Fibroblast of lung (primary cell): ENCODE results near the gene SYT14. TPM values are rescaled to one million over a fixed set of nuclear protein-coding genes. Genes with fewer than 3 reads are reported as not detected.

Experiments used
- DNase-seq, 2 donors: peaks; one replicate each; pipeline versions ENCODE4 v3.0.0 to v3.0.0-alpha.2; 2010; ENCODE audit warnings: low read depth in 2 of 2
- H2AFZ ChIP-seq: 2 replicates; pipeline ENCODE4 v1.5.1; 2012; ENCODE audit warnings: low read length, control low read depth, inconsistent platforms
- H3K27ac ChIP-seq: 2 replicates; pipeline ENCODE4 v1.5.1; 2011; ENCODE audit warnings: low read length, control low read depth; ENCODE audit not compliant: insufficient read depth
- H3K27me3 ChIP-seq: 2 replicates; pipeline ENCODE4 v1.5.1; 2011; ENCODE audit warnings: mild to moderate bottlenecking, low read length; ENCODE audit not compliant: control insufficient read depth, insufficient read depth
- H3K36me3 ChIP-seq: 2 replicates; pipeline ENCODE4 v1.5.1; 2011; ENCODE audit warnings: low read length; ENCODE audit not compliant: control insufficient read depth, insufficient read depth
- H3K4me1 ChIP-seq: 2 replicates; pipeline ENCODE4 v1.5.1; 2011; ENCODE audit warnings: low read length; ENCODE audit not compliant: control insufficient read depth, insufficient read depth; ENCODE audit errors: extremely low read depth
- H3K4me2 ChIP-seq: 2 replicates; pipeline ENCODE4 v1.5.1; 2011; ENCODE audit warnings: low read length, control low read depth; ENCODE audit not compliant: insufficient read depth; ENCODE audit errors: extremely low read depth
- H3K4me3 ChIP-seq, 4 experiments: fragments of 200-600 bp in 1 of 4; sonication (generic) in 1 of 4; replicated peaks in 1 of 4; 2 replicates each; pipeline ENCODE4 v1.5.1; 2011 to 2016; ENCODE audit warnings: low read length in 4 of 4, low read depth in 3 of 4, mild to moderate bottlenecking in 3 of 4, control low read depth in 2 of 4, inconsistent platforms in 1 of 4, mixed read lengths in 1 of 4; ENCODE audit not compliant: insufficient read depth in 1 of 4; ENCODE audit errors: control extremely low read depth in 1 of 4
- H3K79me2 ChIP-seq: 2 replicates; pipeline ENCODE4 v1.5.1; 2012; ENCODE audit warnings: mild to moderate bottlenecking, low read length, inconsistent platforms; ENCODE audit not compliant: control insufficient read depth, insufficient read depth
- H3K9ac ChIP-seq: 2 replicates; pipeline ENCODE4 v1.5.1; 2011; ENCODE audit warnings: mild to moderate bottlenecking, low read length, control low read depth; ENCODE audit not compliant: insufficient read depth
- H3K9me3 ChIP-seq: 2 replicates; pipeline ENCODE4 v1.5.1; 2012; ENCODE audit warnings: low read depth, low read length; ENCODE audit not compliant: control insufficient read depth, insufficient read depth
- H4K20me1 ChIP-seq: 2 replicates; pipeline ENCODE4 v1.5.1; 2011; ENCODE audit warnings: low read length; ENCODE audit not compliant: control insufficient read depth, insufficient read depth; ENCODE audit errors: extremely low read depth
- CTCF ChIP-seq, 2 donors: IDR thresholded peaks in 1 of 2; conservative IDR thresholded peaks in 1 of 2; 1 replicate in 1 of 2; 2 replicates in 1 of 2; pipeline ENCODE4 v1.5.1; 2011 to 2012; ENCODE audit warnings: low read length in 2 of 2, control low read depth in 1 of 2, inconsistent platforms in 1 of 2, low read depth in 1 of 2, mild to moderate bottlenecking in 1 of 2
- EZH2 ChIP-seq: IDR thresholded peaks from 2 replicates; pipeline ENCODE4 v1.5.1; 2012; ENCODE audit warnings: low read length, control low read depth, mild to moderate bottlenecking; ENCODE audit errors: missing control alignments
- polyA plus RNA-seq, 2 donors: library from polyadenylated mRNA; depleted of rRNA in 1 of 2; stranded (reverse) in 1 of 2; unstranded in 1 of 2; fragments of >200 nt; gene quantifications; 2 replicates each; pipeline ENCODE4 v1.2.1, GENCODE V29; 2011 to 2012; ENCODE audit warnings: missing spikeins in 1 of 2
- total RNA-seq: library from RNA; depleted of rRNA; stranded (reverse); fragments of >200 nt; gene quantifications from 2 replicates; pipeline ENCODE4 v1.2.1, GENCODE V29; 2014

SYT14 gene
- total and polyA plus RNA-seq, 2 donors (not counting 1 experiment from before 2014, with no cell fraction given), result 0.84 to 0.99 TPM

- no peaks in the 10 kb centered on the region for H3K79me2 ChIP-seq
- H3K4me3 ChIP-seq, result no peak overlapping the region
- no peaks in the 10 kb centered on the region for H4K20me1 ChIP-seq
- H3K9ac ChIP-seq, result no peak overlapping the region
- no peak overlapping the region for H3K27ac ChIP-seq
- no peak overlapping the region for H2AFZ ChIP-seq
- H3K27me3 ChIP-seq, result no peaks in the 10 kb centered on the region
- no peak overlapping the region for H3K4me2 ChIP-seq
- TF ChIP-seq CTCF (conservative IDR thresholded peaks at IDR 0.05 in 1 of 2, IDR thresholded peaks at IDR 0.05 in 1 of 2; ENCODE audit: low read depth in 1 of 2, low read length in 2 of 2) (no peak), EZH2 (no peak)
- no peaks in the 10 kb centered on the region for H3K36me3 ChIP-seq
- no peaks in the 10 kb centered on the region for H3K4me1 ChIP-seq
- peak in 1 of 2 donors; percentile 24 for DNase-seq
- no peaks in the 10 kb centered on the region for H3K9me3 ChIP-seq
Measured at GRCh38 chr1:210001751-210002150, 63.7 kb downstream of the SYT14 start.

GRCh38 chr1:210003501-210003900 is 65.5 kb downstream of the SYT14 start:
- DNase-seq, result no peak
- Histone ChIP-seq H3K36me3 (no peaks in the 10 kb centered on the region), H4K20me1 (no peaks in the 10 kb centered on the region), H3K79me2 (no peaks in the 10 kb centered on the region), H3K9me3 (no peaks in the 10 kb centered on the region), H3K27me3 (no peaks in the 10 kb centered on the region), H2AFZ (no peak overlapping the region), H3K4me2 (no peak overlapping the region), H3K4me3 (no peak overlapping the region), H3K9ac (no peak overlapping the region), H3K27ac (no peak overlapping the region), H3K4me1 (no peaks in the 10 kb centered on the region)
- no peak for TF ChIP-seq EZH2
- no peak for TF ChIP-seq CTCF (conservative IDR thresholded peaks at IDR 0.05 in 1 of 2, IDR thresholded peaks at IDR 0.05 in 1 of 2; ENCODE audit: low read depth in 1 of 2, low read length in 2 of 2)

GRCh38 chr1:210010161-210010560 is 72.1 kb downstream of the SYT14 start:
- Histone ChIP-seq H3K4me3 (no peak overlapping the region), H4K20me1 (no peaks in the 10 kb centered on the region), H3K36me3 (no peaks in the 10 kb centered on the region), H3K9me3 (no peaks in the 10 kb centered on the region), H3K27me3 (no peaks in the 10 kb centered on the region), H3K27ac (no peak overlapping the region), H3K4me1 (no peaks in the 10 kb centered on the region), H3K79me2 (no peaks in the 10 kb centered on the region), H2AFZ (no peak overlapping the region), H3K4me2 (no peak overlapping the region), H3K9ac (no peak overlapping the region)
- DNase-seq, result no peak
- TF ChIP-seq EZH2 (no peak), CTCF (conservative IDR thresholded peaks at IDR 0.05 in 1 of 2, IDR thresholded peaks at IDR 0.05 in 1 of 2; ENCODE audit: low read depth in 1 of 2, low read length in 2 of 2) (no peak)
